ENCODE measurements around the gene RSAD2.
"Not testable (repeated sequence)": the region's sequence is repeated elsewhere in the genome, so short reads cannot be mapped to it uniquely, and the experiment has no call there.

RSAD2 gene, protein sequence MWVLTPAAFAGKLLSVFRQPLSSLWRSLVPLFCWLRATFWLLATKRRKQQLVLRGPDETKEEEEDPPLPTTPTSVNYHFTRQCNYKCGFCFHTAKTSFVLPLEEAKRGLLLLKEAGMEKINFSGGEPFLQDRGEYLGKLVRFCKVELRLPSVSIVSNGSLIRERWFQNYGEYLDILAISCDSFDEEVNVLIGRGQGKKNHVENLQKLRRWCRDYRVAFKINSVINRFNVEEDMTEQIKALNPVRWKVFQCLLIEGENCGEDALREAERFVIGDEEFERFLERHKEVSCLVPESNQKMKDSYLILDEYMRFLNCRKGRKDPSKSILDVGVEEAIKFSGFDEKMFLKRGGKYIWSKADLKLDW

DNA sequence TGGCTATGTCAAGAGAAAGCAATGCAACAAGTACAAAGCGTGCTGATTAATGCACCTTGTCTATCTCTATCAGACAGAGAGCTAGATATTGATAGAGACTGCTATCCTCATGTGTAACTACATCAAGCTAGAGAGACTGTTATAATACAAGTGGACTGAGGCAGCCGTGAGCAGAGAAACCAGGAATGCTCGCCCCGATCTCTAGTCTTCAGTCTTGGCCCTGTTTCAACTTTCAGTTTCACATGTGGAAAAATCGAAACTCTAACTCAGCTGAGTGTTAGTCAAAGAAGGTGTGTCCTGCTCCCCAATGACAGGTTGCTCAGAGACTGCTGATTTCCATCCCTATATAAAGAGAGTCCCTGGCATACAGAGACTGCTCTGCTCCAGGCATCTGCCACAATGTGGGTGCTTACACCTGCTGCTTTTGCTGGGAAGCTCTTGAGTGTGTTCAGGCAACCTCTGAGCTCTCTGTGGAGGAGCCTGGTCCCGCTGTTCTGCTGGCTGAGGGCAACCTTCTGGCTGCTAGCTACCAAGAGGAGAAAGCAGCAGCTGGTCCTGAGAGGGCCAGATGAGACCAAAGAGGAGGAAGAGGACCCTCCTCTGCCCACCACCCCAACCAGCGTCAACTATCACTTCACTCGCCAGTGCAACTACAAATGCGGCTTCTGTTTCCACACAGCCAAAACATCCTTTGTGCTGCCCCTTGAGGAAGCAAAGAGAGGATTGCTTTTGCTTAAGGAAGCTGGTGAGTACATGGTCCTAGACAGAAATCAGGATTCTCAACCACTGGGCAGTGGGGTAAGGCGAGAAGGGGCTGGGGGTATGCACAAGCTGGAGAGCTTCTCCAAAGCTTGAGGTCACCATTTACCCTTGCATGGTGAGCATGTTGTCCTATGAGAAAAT, at the start of gene RSAD2:
Gene RSAD2, plus strand, starts transcription at position 376 of the 903 bp plus-strand sequence. Its CDS starts 24 bp downstream, at position 400.
- DNase-seq = peak; percentile 64

- peak; percentile 33 for DNase-seq
These were observed 49.3 kb upstream of the RSAD2 start for GRCh38 chr2:6828299-6828584.

DNA sequence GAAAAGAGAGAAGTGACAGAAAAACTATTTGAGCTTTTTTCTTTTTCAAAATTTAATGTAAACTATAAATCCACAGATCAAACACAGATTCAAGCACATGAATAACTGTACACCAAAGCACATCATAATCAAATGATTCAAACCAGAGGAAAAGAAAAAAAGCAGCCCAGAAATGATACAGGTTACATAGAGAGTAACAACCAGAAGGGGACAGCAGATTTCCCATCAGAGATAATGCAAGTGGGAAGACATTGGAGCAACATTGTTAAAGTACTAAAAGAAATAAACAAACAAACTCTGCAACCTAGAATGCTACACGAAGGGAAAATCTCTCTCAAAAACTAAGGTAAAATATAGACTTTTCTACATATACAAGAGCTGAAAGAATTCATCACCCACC, 46.3 kb upstream of the RSAD2 start:
- DNase-seq = no peak

- DNase-seq = no peak
These were observed 44.8 kb upstream of the RSAD2 start for GRCh38 chr2:6832596-6833299.

DNA sequence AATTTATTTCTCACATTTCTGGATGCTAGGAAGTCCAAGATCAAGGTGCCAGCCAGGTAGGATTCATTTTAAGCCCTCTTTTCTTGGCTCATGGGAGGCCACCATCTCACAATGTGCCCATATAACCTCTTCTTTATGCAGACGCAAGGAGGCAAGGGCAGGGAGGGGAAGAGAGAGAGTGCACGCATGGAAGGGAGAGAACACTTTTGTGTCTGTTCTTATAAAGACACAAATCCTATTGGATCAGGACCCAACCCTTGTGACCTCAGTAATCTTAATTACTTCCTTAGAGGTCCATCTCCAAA, 44.3 kb upstream of the RSAD2 start:
- DNase-seq = no peak

GRCh38 chr2:6834163-6834562, 43.4 kb upstream of the RSAD2 start:
- no peak for DNase-seq

- DNase-seq = no peak
These were observed 42.1 kb upstream of the RSAD2 start for GRCh38 chr2:6835467-6835866.

GRCh38 chr2:6838673-6839319, 38.8 kb upstream of the RSAD2 start:
- DNase-seq = no peak

GRCh38 chr2:6841537-6842287, 35.9 kb upstream of the RSAD2 start:
- DNase-seq = no peak

GRCh38 chr2:6845312-6845711, 32.3 kb upstream of the RSAD2 start:
- peak; percentile 17 for DNase-seq

DNA sequence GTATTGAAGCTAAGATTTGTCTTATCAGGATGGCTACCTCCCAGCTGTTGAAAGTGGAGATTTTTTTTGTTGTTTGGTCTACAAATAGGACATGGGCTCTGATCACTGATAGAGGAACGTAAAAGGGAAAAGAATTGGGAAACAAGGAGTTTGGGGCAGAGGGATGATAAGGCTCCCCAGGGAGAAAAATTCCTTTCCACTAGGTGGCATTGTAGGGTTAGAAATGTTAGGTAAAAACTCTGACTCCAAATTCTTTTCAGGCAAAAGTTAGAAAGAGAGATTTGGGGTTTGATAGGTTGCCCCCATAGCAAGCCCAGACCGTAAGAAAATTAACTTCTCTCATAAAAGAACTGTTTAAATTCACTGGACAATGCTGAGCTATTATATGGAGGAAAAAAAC, 31.7 kb upstream of the RSAD2 start:
- no peak for DNase-seq

- no peak for DNase-seq
These were observed 31.0 kb upstream of the RSAD2 start for GRCh38 chr2:6846540-6846939.

DNA sequence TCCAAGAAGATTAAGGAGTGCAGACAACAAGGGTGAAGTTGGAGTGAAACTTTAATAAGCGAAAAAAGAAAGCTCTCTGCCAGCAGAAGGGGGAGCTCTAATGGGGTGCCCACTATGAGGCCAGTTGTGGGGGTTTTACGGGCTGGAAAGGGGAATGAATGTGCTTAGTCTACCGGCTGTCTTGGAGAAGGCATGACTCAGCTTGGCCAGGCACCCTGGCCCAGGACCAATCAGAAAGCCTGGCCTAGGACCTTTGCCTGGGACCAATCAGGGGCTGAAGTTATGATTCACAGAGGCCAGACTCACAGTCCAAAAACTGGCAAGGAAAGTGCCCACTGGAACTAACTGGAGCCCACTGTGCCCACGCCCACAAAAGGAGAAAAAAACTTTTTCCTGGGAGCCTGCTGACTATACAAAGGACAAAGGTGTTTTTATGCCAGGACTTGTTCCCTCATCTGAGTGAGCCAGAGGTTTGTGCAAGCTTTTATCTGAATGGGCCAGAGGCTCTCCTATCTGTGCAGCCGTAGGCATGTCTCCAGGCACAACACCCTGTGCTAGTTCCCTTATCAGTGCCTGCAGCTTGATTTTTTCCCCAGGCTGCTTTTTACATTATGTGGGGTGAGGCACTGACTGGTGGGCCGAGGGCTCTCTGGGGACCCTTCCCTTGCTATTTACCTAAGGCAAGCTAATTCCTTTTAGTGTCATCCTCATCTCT, 30.5 kb upstream of the RSAD2 start:
- DNase-seq = no peak

- DNase-seq = no peak
These were observed 25.4 kb upstream of the RSAD2 start for GRCh38 chr2:6852195-6852594.

DNA sequence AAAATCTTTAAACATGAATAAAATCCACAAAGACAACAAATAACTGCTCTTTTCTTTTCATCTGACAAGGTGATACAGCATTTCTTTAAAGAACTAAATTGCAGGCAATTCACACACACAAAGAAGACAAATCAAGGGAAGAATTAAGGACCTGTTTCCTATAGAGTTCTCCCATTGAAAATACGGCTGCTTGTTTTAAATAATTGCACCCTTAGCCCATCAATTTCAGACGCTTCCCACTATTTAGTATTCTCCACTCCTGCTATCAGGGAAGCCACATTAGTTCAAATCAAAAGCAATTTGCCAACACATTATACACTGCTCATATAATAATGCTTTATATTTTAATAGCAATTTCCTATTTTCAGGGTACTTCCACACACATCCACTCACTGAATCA, 23.2 kb upstream of the RSAD2 start:
- no peak for DNase-seq

- no peak for DNase-seq
These were observed 21.6 kb upstream of the RSAD2 start for GRCh38 chr2:6855860-6856547.

DNA sequence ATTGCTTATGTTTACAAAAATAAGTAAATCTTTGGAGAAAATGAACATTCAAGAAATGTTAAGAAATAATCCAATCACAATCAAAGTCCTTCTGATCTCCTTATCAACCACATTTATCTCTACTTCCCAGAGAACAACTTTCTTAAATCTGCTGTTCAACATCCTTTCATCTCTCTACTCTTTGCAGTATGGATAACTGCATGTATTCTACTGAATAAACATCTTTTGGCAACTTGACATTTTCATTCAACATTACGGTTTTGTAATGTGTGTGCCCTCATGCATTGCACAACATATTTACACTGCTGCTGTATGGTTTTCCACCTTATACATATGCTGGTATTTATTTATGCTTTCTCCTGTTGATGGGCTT, 21.0 kb upstream of the RSAD2 start:
- no peak for DNase-seq

GRCh38 chr2:6858466-6859027, 19.0 kb upstream of the RSAD2 start:
- DNase-seq = not testable (repeated sequence)

- DNase-seq = no peak
These were observed 17.3 kb upstream of the RSAD2 start for GRCh38 chr2:6860296-6860695.

DNA sequence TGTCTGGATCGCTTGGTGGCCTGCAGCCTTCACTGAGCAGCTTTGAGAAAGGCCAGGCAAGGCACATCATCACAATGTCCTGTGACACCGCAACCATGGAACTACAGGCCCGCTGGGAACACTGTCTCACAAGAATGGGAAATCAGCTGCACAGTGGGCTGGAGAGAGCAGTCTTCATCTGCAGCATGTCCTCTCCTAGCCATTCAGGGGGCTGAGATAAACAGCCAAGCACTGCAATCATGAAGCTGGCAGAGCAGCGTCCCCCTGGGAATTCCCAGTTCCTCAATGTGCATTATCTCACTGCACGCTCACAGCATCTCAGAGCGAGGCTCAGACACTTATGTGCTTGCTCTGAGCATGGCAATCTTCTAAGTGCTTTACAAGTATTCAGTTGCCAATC, 13.8 kb upstream of the RSAD2 start:
- DNase-seq = no peak

DNA sequence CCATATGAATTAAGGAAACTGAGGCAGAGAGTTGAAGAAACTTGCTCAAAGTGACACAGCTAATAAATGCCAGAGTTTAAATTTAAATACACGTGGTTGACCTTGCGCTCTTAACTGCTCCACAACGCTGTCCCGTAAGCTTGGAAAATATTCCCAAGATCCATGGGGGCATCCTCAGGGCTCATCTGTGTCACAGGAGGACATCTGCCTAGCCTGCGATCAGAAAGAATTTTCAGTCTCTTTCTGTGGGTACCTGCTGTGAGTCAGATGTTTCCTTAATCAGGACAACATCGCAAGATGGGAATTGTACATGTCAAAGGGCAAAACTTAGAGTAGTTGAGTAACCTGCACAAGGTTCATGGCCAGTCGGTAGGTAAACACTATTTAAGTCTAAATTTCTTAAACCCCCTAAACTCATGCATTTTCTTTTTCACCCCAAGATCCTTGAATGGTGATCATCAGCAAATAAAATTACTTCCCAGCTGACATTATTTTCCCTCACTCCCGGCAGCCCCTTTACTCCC, 13.3 kb upstream of the RSAD2 start:
- no peak for DNase-seq

Measured in CD4-positive, alpha-beta T cell treated with Interleukin-17A for 1 hour (primary cell).